Transverse colon (tissue), 4 donors: ENCODE data around the gene PSMA8. TPM values are rescaled to one million over a fixed set of nuclear protein-coding genes. Genes with fewer than 3 reads are reported as not detected.
A peak's percentile ranks its signal among the peaks of the same experiment; 100 is the strongest.
"Not testable (repeated sequence)": the region's sequence is repeated elsewhere in the genome, so short reads cannot be mapped to it uniquely, and the experiment has no call there.

Experiments
- DNase-seq: peaks from one replicate; pipeline ENCODE4 v3.0.0-alpha.2; 2019
- H3K27ac ChIP-seq, 4 donors: fragments of 200-600 bp; sonication (generic); 2 replicates each; pipeline ENCODE4 v1.5.1; 2016 to 2018; ENCODE audit warnings: inconsistent platforms in 4 of 4
- H3K27me3 ChIP-seq: fragments of 200-600 bp; sonication (generic); 2 replicates; pipeline ENCODE4 v1.5.1; 2017; ENCODE audit warnings: inconsistent platforms
- H3K36me3 ChIP-seq, 4 donors: fragments of 200-600 bp; sonication (generic); 2 replicates each; pipeline ENCODE4 v1.5.1; 2017 to 2019; ENCODE audit warnings: inconsistent platforms in 4 of 4
- H3K4me1 ChIP-seq, 4 donors: fragments of 200-600 bp; sonication (generic); 2 replicates each; pipeline ENCODE4 v1.5.1; 2017 to 2020; ENCODE audit warnings: inconsistent platforms in 4 of 4
- H3K4me3 ChIP-seq, 4 donors: fragments of 200-600 bp; sonication (generic); 1 replicate in 1 of 4; 2 replicates in 3 of 4; pipeline versions ENCODE4 v1.5.1 to v1.6.1; 2017 to 2019; ENCODE audit warnings: inconsistent platforms in 4 of 4
- H3K9me3 ChIP-seq, 2 donors: fragments of 200-600 bp; sonication (generic); 2 replicates each; pipeline ENCODE4 v1.5.1; 2017 to 2019; ENCODE audit warnings: inconsistent platforms in 2 of 2
- CTCF ChIP-seq, 5 experiments: fragments of 200-600 bp in 3 of 5; fragments of 450-650 bp in 2 of 5; sonication (generic) in 3 of 5; IDR thresholded peaks; 1 replicate in 2 of 5; 2 replicates in 3 of 5; pipeline ENCODE4 v1.5.1; 2016 to 2017; ENCODE audit warnings: antibody characterized with exemption in 5 of 5, inconsistent platforms in 3 of 5, mild to moderate bottlenecking in 2 of 5, moderate library complexity in 1 of 5
- EP300 ChIP-seq: sonication (generic); formaldehyde crosslinking; IDR thresholded peaks from one replicate; pipeline ENCODE4 v1.6.1; 2017; ENCODE audit warnings: antibody characterized with exemption, low read depth
- POLR2A ChIP-seq: fragments of 450-650 bp; IDR thresholded peaks from one replicate; pipeline ENCODE4 v1.6.1; 2016; ENCODE audit warnings: antibody characterized with exemption, mild to moderate bottlenecking, moderate library complexity
- POLR2AphosphoS5 ChIP-seq, 3 donors: sonication (generic); formaldehyde crosslinking; IDR thresholded peaks; one replicate each; pipeline ENCODE4 v1.6.1; 2016; ENCODE audit warnings: antibody characterized with exemption in 3 of 3
- WGBS, 2 donors: methylation state at CpG; one replicate each; pipeline ENCODE4 v1.1.5; 2018; ENCODE audit warnings: low coverage in 1 of 2; 5-methylcytosine and 5-hydroxymethylcytosine counted together
- in situ Hi-C, 4 donors: fragments of 200-750 bp; cut with MboI; loops; one replicate each; pipeline versions ENCODE4 v1.15.0 to v1.15.1; 2017; ENCODE audit warnings: low sequenced_read_pairs in 3 of 4, low pct_ligation_motif_present in 1 of 4, low pct_unique_long_range_greater_than_20kb in 1 of 4
- intact Hi-C: fragments of 100-400 bp; cut with DNase I; formaldehyde crosslinking; loops from one replicate; pipeline ENCODE4 v1.15.1; 2023; ENCODE audit warnings: low total_unique reads
- total RNA-seq, 4 donors: library from RNA; depleted of rRNA; stranded (reverse); fragments of >200 nt; gene quantifications; one replicate each; pipeline ENCODE4 v1.1.0, GENCODE V29; 2016

The PSMA8 gene
- total RNA-seq, 4 donors from 2014 or later, result not detected

DNA sequence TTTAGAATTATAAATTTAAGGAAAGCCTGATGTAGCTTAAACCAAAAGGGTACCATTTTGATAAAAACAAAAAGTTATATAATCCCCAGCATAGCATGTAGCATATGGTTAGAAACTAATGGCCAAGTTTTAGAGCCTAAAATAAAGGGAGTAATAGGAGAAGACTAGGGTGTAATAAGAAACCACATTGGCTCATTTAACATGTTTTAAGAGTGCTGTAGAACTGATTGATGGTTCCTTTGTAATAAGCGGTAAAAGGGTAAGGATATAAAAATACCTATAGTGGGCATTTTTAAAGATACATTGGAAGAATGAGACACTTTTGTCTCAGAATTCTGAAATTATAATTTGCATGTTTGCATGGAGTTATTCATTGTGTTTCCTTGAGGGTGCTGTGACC lies 1.9 kb downstream of the PSMA8 start:
- no peak overlapping the region for H3K27ac ChIP-seq
- no peaks in the 10 kb centered on the region for H3K9me3 ChIP-seq
- no peaks in the 10 kb centered on the region for H3K4me1 ChIP-seq
- TF ChIP-seq POLR2A (no peak), POLR2AphosphoS5 (IDR thresholded peaks at IDR 0.05) (no peak), CTCF (IDR thresholded peaks at IDR 0.05) (no peak), EP300 (no peak)
- DNase-seq, result no peak
- intact Hi-C loops (no loop called here), in situ Hi-C loops (no loop called here)
- no peaks in the 10 kb centered on the region for H3K36me3 ChIP-seq
- H3K4me3 ChIP-seq, result no peak overlapping the region
- no peaks in the 10 kb centered on the region for H3K27me3 ChIP-seq
- WGBS, 2 donors, result 86 to 100% methylated on average over 1 of the region's 1 CpG

- H3K27me3 ChIP-seq, result no peaks in the 10 kb centered on the region
- TF ChIP-seq CTCF (IDR thresholded peaks at IDR 0.05) (no peak), POLR2AphosphoS5 (IDR thresholded peaks at IDR 0.05) (no peak), EP300 (no peak), POLR2A (no peak)
- no peaks in the 10 kb centered on the region for H3K4me1 ChIP-seq
- 43 to 61% methylated on average over 2 to 3 of the region's 3 CpGs for WGBS, 2 donors
- intact Hi-C loops (no loop called here), in situ Hi-C loops (no loop called here)
- DNase-seq, result no peak
- H3K27ac ChIP-seq, result no peak overlapping the region
- no peak overlapping the region for H3K4me3 ChIP-seq
- H3K9me3 ChIP-seq, result no peaks in the 10 kb centered on the region
- H3K36me3 ChIP-seq, result no peaks in the 10 kb centered on the region
Observed at GRCh38 chr18:26157326-26157725, 23.7 kb downstream of the PSMA8 start.

DNA sequence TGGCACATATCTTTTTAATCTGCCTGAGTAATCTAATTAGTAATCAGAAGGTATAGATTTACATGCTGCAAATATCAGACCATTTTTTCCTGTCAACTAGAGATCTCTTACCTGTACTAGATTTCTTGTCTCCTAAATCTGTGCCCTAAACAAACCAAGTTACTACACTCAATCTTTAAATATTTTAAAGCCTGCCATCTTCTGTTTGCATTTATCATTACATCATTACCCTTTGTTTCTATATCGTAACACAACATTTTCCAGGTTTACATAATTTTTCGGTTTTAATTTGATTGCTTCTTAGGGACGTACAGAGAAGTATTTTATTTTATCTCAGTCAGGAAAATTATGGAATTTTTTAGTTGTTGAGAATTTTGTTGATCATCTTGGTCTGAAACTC lies 25.7 kb downstream of the PSMA8 start:
- peak in 1 of 5 experiments; percentile 9 for TF ChIP-seq CTCF (IDR thresholded peaks at IDR 0.05)
- TF ChIP-seq EP300, result no peak
- TF ChIP-seq POLR2AphosphoS5 (IDR thresholded peaks at IDR 0.05), result no peak
- no peak for TF ChIP-seq POLR2A
- H3K36me3 ChIP-seq, result no peaks in the 10 kb centered on the region
- intact Hi-C loops (no loop called here), in situ Hi-C loops (no loop called here)
- WGBS, 2 donors, result 21 to 40% methylated on average over 2 to 3 of the region's 3 CpGs
- no peaks in the 10 kb centered on the region for H3K4me1 ChIP-seq
- no peaks in the 10 kb centered on the region for H3K27me3 ChIP-seq
- no peaks in the 10 kb centered on the region for H3K9me3 ChIP-seq
- no peak overlapping the region for H3K4me3 ChIP-seq
- no peak for DNase-seq
- no peak overlapping the region for H3K27ac ChIP-seq

GRCh38 chr18:26164571-26164970 lies 30.9 kb downstream of the PSMA8 start:
- WGBS, 2 donors, result 79 to 83% methylated on average over 1 to 2 of the region's 2 CpGs
- intact Hi-C loops (no loop called here), in situ Hi-C loops (no loop called here)
- H3K27ac ChIP-seq, result no peak overlapping the region
- no peaks in the 10 kb centered on the region for H3K27me3 ChIP-seq
- no peaks in the 10 kb centered on the region for H3K36me3 ChIP-seq
- no peaks in the 10 kb centered on the region for H3K9me3 ChIP-seq
- TF ChIP-seq EP300 (no peak), CTCF (IDR thresholded peaks at IDR 0.05) (no peak), POLR2A (no peak), POLR2AphosphoS5 (IDR thresholded peaks at IDR 0.05) (no peak)
- DNase-seq, result no peak
- no peak overlapping the region for H3K4me3 ChIP-seq
- no peaks in the 10 kb centered on the region for H3K4me1 ChIP-seq

DNA sequence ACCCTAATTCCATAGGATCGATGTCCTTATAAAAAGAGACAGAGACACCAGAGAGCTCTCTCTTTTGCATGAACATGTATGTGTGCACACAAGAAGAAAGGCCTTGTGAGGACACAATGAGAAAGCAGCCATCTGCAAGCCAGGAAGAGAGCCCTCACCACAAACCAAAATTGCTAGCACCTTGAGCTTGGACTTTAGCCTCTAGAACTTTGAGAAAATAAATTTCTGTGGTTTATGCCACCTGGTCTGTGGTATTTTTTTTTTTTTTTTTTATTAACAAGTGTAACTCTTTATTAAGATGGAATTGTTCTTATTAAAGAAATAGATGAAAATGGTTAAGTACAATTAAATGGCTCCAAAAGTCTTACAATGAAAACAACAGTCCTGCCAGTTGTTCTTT lies 33.9 kb downstream of the PSMA8 start:
- WGBS, 2 donors, result 74 to 80% methylated on average over 1 of the region's 1 CpG
- in situ Hi-C loops, H3K27ac ChIP-seq, DNase-seq, H3K27me3 ChIP-seq, H3K4me3 ChIP-seq, H3K36me3 ChIP-seq, H3K9me3 ChIP-seq, intact Hi-C loops, H3K4me1 ChIP-seq: not testable (repeated sequence)
